Activated T-helper 17 cell treated with anti-CD3 and anti-CD28 coated beads, Interleukin-2, amount 50 U/mL, for 72 hours (primary cell): ENCODE measurements around the gene TNFAIP3. TPM values are rescaled to one million over a fixed set of nuclear protein-coding genes. Genes with fewer than 3 reads are reported as not detected.

ENCODE experiments used
- total RNA-seq, 2 donors: library from RNA; stranded (reverse); gene quantifications; one replicate each; pipeline ENCODE4 v1.2.3, GENCODE V29; 2022

Gene TNFAIP3
- total RNA-seq, 2 donors from 2014 or later: 254 to 663 TPM

Other genes with a start within 250 kb of the TNFAIP3 start
- gene PERP, start 240.2 kb downstream of the TNFAIP3 start, total RNA-seq: 10 to 100 TPM; 14.1 to 22.5 TPM